Activated CD4-positive, CD25-positive, alpha-beta regulatory T cell treated with anti-CD3 and anti-CD28 coated beads, Interleukin-2, amount 50 U/mL, for 72 hours (primary cell): ENCODE measurements around the gene C5orf63.
"Not testable (repeated sequence)": the region's sequence is repeated elsewhere in the genome, so short reads cannot be mapped to it uniquely, and the experiment has no call there.

ENCODE experiments used
- DNase-seq: peaks from one replicate; pipeline ENCODE4 v3.0.0; 2021

C5orf63 gene

DNA sequence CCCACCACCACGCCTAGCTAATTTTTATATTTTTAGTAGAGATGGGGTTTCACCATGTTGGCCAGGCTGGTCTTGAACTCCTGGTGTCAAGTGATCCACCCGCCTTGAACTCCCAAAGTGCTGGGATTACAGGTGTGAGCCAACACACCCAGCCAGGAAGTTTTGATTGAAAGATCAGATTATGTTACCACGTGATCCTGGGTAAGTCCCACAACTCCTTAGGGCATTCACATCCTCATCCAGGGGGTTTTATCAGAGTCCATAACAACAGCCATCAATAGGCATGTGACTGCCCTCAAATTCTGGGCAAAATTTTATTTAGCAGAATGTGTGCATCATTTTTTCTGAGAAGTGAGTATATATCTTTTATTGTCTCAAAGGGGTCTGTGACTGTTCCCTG lies 68.0 kb downstream of the C5orf63 start:
- DNase-seq = not testable (repeated sequence)

- no peak for DNase-seq
Measured at GRCh38 chr5:127004721-127005120, 68.6 kb downstream of the C5orf63 start.

- DNase-seq = no peak
Measured at GRCh38 chr5:127003798-127004495, 69.4 kb downstream of the C5orf63 start.

DNA sequence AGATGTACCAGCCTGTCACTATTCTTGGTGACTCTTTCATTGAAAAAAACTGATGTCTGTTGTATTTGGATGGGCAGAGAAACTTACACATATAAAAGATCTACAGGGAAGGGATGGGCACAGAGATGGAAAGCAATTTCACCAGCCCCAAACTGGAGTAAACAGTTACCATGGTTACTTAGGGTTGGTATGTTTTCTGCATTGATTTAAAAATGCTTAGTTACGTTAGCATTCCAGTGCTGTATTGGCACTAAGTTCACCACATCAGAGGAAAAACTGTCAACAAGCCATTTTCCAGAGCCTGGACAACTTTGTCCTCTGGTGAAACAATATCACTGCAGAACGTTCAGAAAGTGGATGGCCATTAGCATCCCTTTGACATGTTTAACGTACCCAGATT lies 70.9 kb downstream of the C5orf63 start:
- DNase-seq = no peak

DNA sequence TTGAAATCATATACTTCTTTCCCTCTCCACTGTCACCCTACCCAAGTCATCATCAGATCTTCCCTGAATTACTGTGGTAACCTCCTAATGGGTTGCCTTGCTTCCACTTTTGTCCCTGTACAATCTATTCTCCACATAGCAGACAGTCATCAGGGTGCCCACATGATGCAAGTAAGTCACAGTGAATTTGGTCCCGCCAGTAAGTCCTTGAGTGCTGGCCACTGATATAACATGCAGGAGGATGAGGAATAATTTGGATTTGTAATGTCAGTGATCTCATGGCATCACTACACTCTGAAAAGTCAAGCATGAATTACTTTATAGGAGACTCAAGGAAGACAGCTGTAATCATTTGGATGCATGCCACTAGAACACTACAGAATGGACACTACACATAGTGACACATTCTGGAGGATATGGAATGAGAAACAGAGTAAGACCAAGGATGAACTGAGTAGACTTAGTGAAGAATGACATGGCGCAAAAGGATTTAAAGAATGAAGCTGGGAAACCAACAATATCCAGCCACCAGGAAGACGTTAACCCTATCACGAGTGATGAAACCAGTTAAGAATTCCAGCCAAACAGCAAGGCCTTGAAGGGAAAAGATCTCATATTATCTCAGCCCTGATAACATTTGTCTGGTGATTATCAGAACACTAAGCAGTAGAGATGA lies 71.5 kb downstream of the C5orf63 start:
- no peak for DNase-seq
